Upper lobe of left lung (tissue), 4 donors: ENCODE data around the gene OVAAL.
"Not testable (repeated sequence)": the region's sequence is repeated elsewhere in the genome, so short reads cannot be mapped to it uniquely, and the experiment has no call there.

Source experiments
- CTCF ChIP-seq, 6 experiments: fragments of 450-650 bp in 4 of 6; fragments of 200-600 bp in 2 of 6; sonication (generic) in 2 of 6; IDR thresholded peaks; one replicate each; pipeline ENCODE4 v1.5.1; 2016 to 2019; ENCODE audit warnings: antibody characterized with exemption in 6 of 6
- POLR2A ChIP-seq, 4 donors: fragments of 450-650 bp; IDR thresholded peaks; one replicate each; pipeline ENCODE4 v1.5.1; 2016 to 2017; ENCODE audit warnings: antibody characterized with exemption in 4 of 4, mild to moderate bottlenecking in 2 of 4
- POLR2AphosphoS5 ChIP-seq, 2 donors: sonication (generic); formaldehyde crosslinking; IDR thresholded peaks; one replicate each; pipeline ENCODE4 v1.5.1; 2017; ENCODE audit warnings: antibody characterized with exemption in 2 of 2

- not testable (repeated sequence) for TF ChIP-seq CTCF, POLR2AphosphoS5, POLR2A (IDR thresholded peaks at IDR 0.05)
These were observed 5.7 kb upstream of the OVAAL start for GRCh38 chr1:180553046-180553445.
